Skeletal muscle satellite cell (primary cell): ENCODE results near the gene ARPC1B. TPM values are rescaled to one million over a fixed set of nuclear protein-coding genes. Genes with fewer than 3 reads are reported as not detected.
"Not testable (repeated sequence)": the region's sequence is repeated elsewhere in the genome, so short reads cannot be mapped to it uniquely, and the experiment has no call there.

Source experiments
- H3K27me3 ChIP-seq: 2 replicates; pipeline ENCODE4 v1.7.0; 2013; ENCODE audit warnings: low read length; ENCODE audit not compliant: control insufficient read depth, insufficient read depth
- H3K36me3 ChIP-seq: 2 replicates; pipeline ENCODE4 v1.7.0; 2013; ENCODE audit warnings: mild to moderate bottlenecking, control low read depth, low read length; ENCODE audit not compliant: insufficient read depth
- H3K4me1 ChIP-seq: 2 replicates; pipeline ENCODE4 v1.7.0; 2013; ENCODE audit warnings: low read length; ENCODE audit not compliant: control insufficient read depth, insufficient read depth
- H3K4me2 ChIP-seq: 2 replicates; pipeline ENCODE4 v1.7.0; 2013; ENCODE audit warnings: mild to moderate bottlenecking, low read length
- H3K4me3 ChIP-seq: 2 replicates; pipeline ENCODE4 v1.7.0; 2013; ENCODE audit warnings: low read length
- H3K9ac ChIP-seq: 2 replicates; pipeline ENCODE4 v1.7.0; 2013; ENCODE audit warnings: mild to moderate bottlenecking, low read depth, low read length, moderate library complexity
- H3K9me3 ChIP-seq: replicated peaks from 2 replicates; pipeline ENCODE4 v1.7.0; 2013; ENCODE audit warnings: mild to moderate bottlenecking, control low read depth, low read length
- total RNA-seq: library from RNA; depleted of rRNA; stranded (reverse); fragments of >200 nt; gene quantifications from 2 replicates; pipeline ENCODE4 v1.2.3, GENCODE V29; 2012; rRNA removed

ARPC1B gene
- 391 and 451 TPM in 2 replicates for total RNA-seq

DNA sequence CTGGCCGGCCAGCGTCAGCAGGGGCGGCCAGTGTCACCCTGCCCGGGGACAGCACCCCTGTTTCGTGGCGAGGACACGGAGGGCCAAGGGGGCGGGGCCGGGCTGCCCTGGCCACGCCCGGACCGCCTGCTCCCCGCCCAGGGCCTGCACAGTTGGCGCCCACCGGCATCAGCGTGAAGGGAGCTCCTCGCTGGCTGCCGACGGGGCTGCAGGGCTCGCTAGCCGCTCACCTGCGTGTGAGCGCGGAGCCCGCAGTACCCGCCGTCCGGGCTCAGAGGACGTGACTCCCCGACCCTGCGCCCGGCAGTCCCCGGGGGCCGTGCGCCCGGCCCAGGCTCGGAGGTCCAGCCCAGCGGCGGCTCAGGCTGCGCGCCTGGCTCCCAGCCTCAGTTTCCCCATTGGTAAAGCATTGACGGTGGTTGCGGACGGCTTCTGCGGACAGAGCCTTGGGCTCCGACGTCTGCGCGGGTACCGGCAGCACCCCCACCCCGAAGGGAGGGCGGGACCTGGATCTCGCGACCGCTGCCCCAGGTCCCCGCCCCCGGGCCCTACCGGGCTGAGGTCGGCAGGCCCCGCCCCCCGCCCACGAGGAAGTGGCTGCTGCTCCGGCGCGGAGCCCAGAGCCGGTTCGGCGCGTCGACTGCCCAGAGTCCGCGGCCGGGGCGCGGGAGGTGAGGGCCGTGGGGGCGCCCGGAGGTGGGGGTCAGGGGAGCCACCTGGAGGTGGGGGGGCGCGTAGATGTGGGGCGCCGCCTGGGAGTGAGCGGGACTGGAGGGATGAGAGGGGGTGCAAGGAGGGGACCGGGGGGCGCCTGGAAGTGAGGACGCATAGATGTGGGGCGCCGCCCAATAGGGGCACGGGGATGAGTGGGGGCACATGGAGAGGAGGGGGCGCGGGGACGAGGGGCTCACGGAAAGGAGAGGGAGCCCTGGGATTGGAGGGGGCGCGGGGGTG is at the start of gene ARPC1B:
Gene ARPC1B, plus strand, starts transcription at position 620 of the 954 bp plus-strand sequence. CDS start 10,985 bp downstream, outside the sequence.
- peaks cover 5% of the 10 kb centered on the region for H3K36me3 ChIP-seq
- no peaks in the 10 kb centered on the region for H3K27me3 ChIP-seq
- peak within 1 kb of the TSS; percentile 82 for H3K9ac ChIP-seq
- peak within 1 kb of the TSS; percentile 92 for H3K4me3 ChIP-seq
- H3K4me2 ChIP-seq, result peak within 1 kb of the TSS; percentile 92
- H3K9me3 ChIP-seq, result no peaks in the 10 kb centered on the region
- peaks cover 26% of the 10 kb centered on the region for H3K4me1 ChIP-seq

DNA sequence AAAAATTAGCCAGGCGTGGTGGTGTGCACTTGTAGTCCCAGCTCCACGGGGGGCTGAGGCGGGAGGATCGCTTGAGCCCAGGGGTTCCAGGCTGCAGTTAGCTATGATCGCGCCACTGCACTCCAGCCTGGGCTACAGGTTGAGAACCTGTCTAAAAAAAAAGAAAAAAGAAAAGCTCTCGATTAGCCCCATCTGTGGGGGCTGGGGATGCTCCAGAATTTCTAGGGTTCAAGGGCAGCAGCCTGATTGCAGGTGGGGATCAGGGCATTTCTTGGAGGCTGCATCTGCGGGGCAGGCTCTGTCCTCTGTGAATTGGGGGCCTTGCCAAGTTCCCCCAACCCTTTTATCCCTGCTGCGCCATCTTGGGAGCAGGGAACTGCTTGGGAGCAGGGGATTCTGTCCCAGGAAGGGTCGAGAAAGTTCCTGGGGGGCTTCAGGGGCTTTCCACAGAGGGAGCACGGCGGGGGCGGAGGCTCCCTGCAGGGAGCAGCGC is 49.5 kb upstream of the ARPC1B start:
- H3K4me3 ChIP-seq, result peak overlapping the region; percentile 90
- H3K27me3 ChIP-seq, result no peaks in the 10 kb centered on the region
- H3K9me3 ChIP-seq, result no peaks in the 10 kb centered on the region

DNA sequence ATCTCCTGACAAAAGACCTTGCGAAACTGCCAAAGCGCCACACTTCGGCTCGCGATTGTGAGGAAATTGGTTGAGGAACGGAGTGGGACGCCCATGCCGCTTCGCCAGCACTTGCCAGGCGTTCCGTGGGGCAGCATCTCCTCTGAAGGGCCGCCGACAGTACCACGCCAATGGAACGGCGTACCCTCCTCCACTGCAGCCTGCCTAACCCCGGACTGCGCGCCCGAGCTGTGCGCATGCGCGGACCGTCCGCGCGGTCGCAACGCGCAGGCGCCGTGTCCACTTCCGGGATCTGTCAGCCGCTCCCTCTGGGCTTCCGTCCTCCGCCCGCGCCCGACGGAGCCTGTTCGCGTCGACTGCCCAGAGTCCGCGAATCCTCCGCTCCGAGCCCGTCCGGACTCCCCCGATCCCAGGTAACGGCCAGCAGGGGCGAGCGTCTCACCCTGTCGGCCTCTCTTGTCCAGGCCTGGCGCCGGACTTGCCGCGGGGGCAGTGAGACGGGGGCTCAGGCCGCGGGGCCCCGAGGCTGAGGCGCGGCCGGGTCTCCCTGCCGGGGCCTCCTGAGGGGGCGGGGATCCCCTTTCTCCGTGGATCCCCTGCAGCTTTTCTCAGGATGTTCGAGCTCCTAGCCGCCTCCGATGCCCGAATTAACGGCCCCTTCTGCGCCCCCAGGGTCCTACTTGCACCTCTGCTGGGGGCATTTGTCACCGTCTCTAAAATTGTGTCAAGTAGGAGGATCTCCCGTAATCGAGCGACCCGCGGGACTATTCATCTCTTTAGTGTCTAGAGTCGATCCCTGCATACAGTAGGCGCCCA is 48.7 kb upstream of the ARPC1B start, which contains the start of gene ARPC1A:
Gene ARPC1A, plus strand, starts transcription at position 307 of the 816 bp plus-strand sequence. CDS start 7,456 bp downstream, outside the sequence.
- H3K4me1 ChIP-seq, result peaks cover 35% of the 10 kb centered on the region

More for the DNA sequence above, 49.5 kb upstream of the ARPC1B start:
- Histone ChIP-seq H3K4me1 (peaks cover 28% of the 10 kb centered on the region), H3K4me2 (peak overlapping the region; percentile 96), H3K9ac (peak overlapping the region; percentile 98), H3K36me3 (peaks cover 6% of the 10 kb centered on the region)

DNA sequence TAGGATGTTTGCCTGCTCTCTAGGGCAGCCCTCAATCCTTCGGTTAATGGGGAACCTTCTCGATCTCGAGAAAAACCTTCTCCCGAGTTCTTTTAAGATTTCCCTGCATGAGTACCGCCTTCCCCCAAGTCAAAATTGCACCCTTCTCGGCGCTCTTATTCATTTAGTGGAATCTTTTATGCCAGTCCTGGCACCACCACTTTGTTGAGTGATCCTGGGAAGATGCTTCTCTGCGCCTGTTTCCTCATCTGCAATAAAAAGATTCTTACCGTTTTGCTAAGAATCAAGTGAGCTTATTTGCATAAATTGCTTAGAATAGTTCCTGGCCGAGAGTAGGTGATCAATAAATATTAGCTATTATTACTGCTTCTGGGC is 48.1 kb upstream of the ARPC1B start:
- peak overlapping the region; percentile 90 for H3K4me3 ChIP-seq
- peak overlapping the region; percentile 98 for H3K9ac ChIP-seq
- H3K4me2 ChIP-seq, result peak overlapping the region; percentile 85

More for the DNA sequence above, 48.7 kb upstream of the ARPC1B start, which contains the start of gene ARPC1A:
- Histone ChIP-seq H3K36me3 (peaks cover 6% of the 10 kb centered on the region), H3K9me3 (no peaks in the 10 kb centered on the region), H3K27me3 (no peaks in the 10 kb centered on the region), H3K4me2 (peak within 1 kb of the TSS; percentile 96), H3K9ac (peak within 1 kb of the TSS; percentile 98), H3K4me3 (peak within 1 kb of the TSS; percentile 90)

GRCh38 chr7:99330314-99330961 is 44.1 kb upstream of the ARPC1B start:
- H3K4me1 ChIP-seq, result peaks cover 39% of the 10 kb centered on the region
- not testable (repeated sequence) for H3K9me3 ChIP-seq, H3K27me3 ChIP-seq
- peaks cover 19% of the 10 kb centered on the region for H3K36me3 ChIP-seq
- peak overlapping the region; percentile 74 for H3K4me2 ChIP-seq
- peak overlapping the region; percentile 46 for H3K4me3 ChIP-seq
- H3K9ac ChIP-seq, result peak overlapping the region; percentile 53

More for the DNA sequence above, 48.1 kb upstream of the ARPC1B start:
- no peaks in the 10 kb centered on the region for H3K27me3 ChIP-seq
- no peaks in the 10 kb centered on the region for H3K9me3 ChIP-seq
- peaks cover 6% of the 10 kb centered on the region for H3K36me3 ChIP-seq
- H3K4me1 ChIP-seq, result peaks cover 41% of the 10 kb centered on the region

DNA sequence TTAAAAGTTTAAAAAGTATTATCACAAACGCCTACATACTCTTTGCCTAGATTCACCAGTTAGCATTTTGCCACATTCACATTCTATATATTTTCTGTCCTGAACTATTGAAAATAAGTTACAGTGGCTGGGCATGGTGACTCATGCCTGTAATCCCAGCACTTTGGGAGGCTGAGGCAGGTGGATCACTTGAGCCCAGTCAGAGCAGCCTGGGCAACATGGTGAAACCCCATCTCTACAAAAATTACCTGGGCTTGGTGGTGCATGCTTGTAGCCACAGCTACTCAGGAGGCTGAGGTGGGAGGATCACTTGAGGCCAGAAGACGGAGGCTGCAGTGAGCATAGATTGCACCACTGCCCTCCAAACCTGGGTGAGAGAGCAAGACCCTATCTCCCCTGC is 43.5 kb upstream of the ARPC1B start:
- no peaks in the 10 kb centered on the region for H3K27me3 ChIP-seq
- H3K9me3 ChIP-seq, result no peaks in the 10 kb centered on the region
- peaks cover 39% of the 10 kb centered on the region for H3K4me1 ChIP-seq
- peak overlapping the region; percentile 35 for H3K4me3 ChIP-seq
- H3K4me2 ChIP-seq, result peak overlapping the region; percentile 74
- H3K9ac ChIP-seq, result peak overlapping the region; percentile 3
- peaks cover 22% of the 10 kb centered on the region for H3K36me3 ChIP-seq

DNA sequence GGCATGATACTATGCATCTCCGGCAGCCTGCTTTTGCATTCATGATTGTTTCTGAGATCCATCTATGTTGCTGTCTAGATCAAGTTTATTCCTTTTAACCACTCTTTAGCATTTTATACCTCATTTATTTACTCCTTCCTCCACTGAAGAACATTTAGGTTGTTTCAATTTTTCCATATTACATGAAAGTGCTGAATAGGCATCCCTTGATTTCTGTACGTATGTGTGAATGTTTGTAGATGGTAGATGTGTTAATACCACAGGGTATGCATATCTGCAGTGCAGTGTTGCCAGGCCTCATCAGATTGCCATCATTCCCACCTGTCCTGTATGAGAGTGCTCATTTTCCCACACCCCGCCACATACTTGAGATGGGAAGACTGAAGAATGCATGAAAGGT is 34.9 kb upstream of the ARPC1B start:
- H3K36me3 ChIP-seq, result peaks cover 75% of the 10 kb centered on the region
- H3K27me3 ChIP-seq, result no peaks in the 10 kb centered on the region
- no peaks in the 10 kb centered on the region for H3K4me1 ChIP-seq
- H3K9ac ChIP-seq, result no peak overlapping the region
- no peak overlapping the region for H3K4me2 ChIP-seq
- H3K9me3 ChIP-seq, result no peaks in the 10 kb centered on the region
- H3K4me3 ChIP-seq, result no peak overlapping the region

DNA sequence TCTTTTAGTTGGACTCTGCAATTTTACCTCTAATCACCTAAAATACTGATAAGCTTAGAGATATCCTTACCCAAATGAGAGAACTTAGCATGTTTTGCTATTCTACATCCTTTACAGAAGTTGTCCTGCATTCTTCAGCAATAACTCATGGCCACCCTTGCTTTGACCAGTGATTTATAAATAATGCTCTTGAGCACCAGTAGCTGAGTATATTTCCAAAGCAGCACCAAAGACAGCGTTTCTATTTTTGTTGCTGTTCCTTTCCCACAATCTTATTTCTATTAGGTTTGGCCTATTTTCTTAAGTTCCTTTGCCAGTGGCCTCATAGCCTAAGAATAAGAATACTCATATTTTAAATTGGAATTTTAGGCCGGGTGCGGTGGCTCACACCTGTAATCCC is 33.9 kb upstream of the ARPC1B start:
- Histone ChIP-seq H3K4me3 (no peak overlapping the region), H3K4me2 (no peak overlapping the region), H3K36me3 (peaks cover 79% of the 10 kb centered on the region), H3K27me3 (no peaks in the 10 kb centered on the region), H3K9me3 (no peaks in the 10 kb centered on the region), H3K9ac (no peak overlapping the region), H3K4me1 (no peaks in the 10 kb centered on the region)

GRCh38 chr7:99344061-99344647 is 30.4 kb upstream of the ARPC1B start:
- H3K9me3 ChIP-seq, result no peaks in the 10 kb centered on the region
- no peak overlapping the region for H3K4me2 ChIP-seq
- H3K4me1 ChIP-seq, result no peaks in the 10 kb centered on the region
- H3K27me3 ChIP-seq, result no peaks in the 10 kb centered on the region
- H3K4me3 ChIP-seq, result no peak overlapping the region
- H3K9ac ChIP-seq, result no peak overlapping the region
- H3K36me3 ChIP-seq, result peaks cover 70% of the 10 kb centered on the region

- H3K9ac ChIP-seq, result not testable (repeated sequence)
- H3K36me3 ChIP-seq, result peaks cover 57% of the 10 kb centered on the region
Measured at GRCh38 chr7:99350641-99351040, 23.9 kb upstream of the ARPC1B start.

More at GRCh38 chr7:99350641-99351040, 23.9 kb upstream of the ARPC1B start:
- not testable (repeated sequence) for H3K4me1 ChIP-seq, H3K9me3 ChIP-seq, H3K4me2 ChIP-seq, H3K4me3 ChIP-seq, H3K27me3 ChIP-seq
